Activated T-cell treated with anti-CD3 and anti-CD28 coated beads, Interleukin-2, amount 50 U/mL, for 1 hour (primary cell): ENCODE data around the gene PIP4K2B.

ENCODE experiments used
- DNase-seq: peaks from one replicate; pipeline ENCODE4 v3.0.0-alpha.2; 2020

PIP4K2B gene

DNA sequence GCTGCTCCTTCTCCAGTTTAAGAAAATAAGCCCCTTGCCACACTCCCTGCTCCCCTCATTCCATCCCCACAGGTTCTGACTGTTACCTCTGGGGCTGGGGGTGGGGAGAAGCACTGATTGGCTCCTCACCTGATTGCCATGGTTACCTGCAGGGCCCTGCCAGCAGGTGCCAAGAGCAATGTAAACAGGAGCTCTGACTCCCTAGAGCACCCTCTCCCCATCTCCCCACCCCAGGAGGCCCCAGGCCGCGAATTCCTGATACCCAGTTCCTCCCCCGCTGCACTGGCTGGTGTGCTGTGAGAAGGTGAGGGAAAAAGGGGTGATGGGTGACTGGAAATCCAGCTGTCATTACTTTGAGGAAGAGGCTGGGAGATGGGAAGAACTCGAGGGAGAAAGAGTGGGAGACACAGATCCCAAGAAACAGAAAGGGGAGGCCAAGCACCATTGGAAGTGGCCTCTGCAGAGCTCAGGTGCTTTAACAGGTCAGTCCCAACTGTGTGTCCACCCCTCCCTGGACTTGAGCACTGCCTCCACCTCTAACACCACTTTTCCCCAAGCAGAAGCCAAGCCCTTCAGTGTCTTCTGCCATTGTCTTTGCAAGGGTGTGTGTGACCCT, 55.7 kb downstream of the PIP4K2B start:
- DNase-seq, result no peak

DNA sequence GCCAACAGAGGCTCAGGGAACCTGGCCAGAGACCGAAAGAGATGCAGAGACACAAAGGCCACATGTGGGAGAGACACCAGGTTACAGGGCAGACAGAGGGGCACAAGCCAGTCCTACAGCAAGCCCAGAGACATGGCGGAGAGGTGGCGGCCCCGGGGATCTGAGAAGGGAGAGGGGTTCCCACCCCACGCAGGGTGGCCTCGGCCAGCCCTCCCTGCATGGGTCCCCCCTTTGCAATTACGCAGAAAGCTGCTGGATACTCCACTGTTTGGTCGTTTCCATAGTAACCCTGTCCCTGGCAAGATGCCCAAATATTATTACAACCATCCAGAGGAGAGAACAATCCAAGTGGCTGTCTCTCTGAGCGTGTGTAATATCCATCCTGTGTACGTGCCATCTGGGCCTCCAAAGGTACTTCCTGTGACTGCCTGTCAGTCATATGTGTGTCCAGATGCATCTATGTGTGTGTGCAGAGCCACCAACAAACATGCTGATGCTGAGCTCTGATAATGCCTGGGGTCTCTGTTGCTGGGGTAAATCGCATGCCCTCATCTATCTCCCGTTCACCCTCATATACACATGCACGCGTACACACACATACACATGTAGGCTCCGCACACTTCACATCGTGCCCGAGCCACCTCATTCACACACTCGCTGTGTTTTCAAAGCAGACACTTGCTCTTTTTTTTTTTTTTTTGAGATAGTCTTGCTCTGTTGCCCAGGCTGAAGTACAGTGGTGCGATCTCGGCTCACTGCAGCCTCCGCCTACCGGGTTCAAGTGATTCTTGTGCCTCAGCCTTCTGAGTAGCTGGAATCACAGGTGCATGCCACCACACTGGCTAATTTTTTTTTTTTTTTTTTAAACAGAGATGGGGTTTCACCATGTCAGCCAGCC, 56.7 kb downstream of the PIP4K2B start:
- DNase-seq, result no peak

DNA sequence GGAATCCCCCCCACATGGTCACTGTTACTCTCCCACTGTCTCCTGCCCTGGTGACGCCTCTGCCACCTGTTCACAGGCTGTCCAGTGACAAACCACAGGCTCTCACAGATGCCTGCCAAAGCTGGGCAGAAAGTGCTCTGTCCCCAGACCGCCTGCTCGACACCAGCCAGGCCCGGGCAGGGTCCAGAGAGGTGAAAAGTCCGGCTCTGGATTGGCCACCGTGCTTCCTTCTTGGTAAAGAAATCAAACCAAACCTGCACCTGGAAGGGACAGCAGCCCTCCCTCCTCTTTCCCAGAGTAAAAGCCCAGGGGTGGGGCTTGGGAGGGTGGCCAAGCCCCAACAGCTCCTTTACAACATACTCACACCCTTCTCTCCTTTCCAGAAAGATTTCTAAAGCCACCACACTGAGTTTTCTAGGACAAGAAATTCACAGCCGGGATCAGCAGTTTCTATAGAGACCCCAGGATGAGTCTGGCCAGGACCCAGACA, 57.4 kb downstream of the PIP4K2B start:
- no peak for DNase-seq

DNA sequence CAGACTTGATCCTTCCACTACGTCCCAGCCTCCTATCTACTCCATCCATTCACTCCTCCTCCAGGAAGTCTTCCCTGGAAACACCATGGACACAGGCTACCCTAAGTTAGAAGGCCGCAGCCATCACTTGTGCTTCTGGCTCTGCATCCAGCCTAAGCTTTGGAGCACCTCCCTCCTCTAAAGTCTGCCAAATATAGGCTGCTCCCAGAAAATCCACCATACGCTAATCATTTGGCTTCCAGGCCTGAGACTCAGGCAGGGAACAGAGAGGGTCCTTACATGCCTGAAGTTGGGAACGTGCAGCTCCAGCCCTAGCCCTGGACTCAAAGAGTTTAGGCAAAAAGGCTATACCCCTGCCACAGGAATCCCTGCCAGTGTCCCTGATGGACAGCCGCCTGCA, 57.9 kb downstream of the PIP4K2B start:
- no peak for DNase-seq

DNA sequence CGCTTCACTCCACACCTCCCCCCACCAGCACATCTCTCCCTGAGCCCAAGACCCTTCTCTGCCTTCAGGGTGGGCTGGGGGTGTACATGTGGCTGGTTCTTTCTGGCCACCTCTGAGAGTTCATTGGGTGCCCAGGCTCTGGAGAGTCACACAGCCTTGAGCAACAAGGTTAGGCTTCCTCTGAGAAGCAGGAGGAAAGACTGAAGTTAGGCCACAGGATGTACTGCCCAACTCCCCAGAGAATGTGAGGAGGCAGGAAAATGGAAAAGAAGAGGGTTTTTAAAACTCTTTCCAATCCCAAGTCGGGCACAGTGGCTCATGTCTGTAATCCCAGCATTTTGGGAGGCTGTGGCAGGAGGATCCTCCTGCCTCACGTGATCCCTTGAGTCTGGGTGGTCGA, 58.5 kb downstream of the PIP4K2B start:
- DNase-seq, result no peak

DNA sequence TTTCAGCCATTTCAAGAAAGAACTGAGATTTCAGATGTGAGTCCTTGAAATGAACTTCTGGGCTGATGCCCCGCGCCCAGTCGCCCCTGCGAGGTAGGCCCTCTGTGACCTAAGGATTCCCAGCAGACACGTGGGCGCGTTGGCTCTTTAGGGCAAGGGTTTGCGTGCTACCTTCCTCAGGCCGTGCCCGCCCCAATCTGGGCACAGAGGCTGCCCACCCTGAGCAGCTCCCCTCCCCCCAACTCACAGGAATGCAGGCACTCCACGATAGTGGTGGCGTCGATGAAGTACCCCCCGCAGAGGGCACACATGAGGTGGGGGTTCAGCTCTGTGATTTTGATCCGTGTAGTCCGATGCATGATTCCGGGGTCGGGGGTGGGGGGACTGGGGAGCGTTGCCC, 59.3 kb downstream of the PIP4K2B start:
- DNase-seq, result no peak

DNA sequence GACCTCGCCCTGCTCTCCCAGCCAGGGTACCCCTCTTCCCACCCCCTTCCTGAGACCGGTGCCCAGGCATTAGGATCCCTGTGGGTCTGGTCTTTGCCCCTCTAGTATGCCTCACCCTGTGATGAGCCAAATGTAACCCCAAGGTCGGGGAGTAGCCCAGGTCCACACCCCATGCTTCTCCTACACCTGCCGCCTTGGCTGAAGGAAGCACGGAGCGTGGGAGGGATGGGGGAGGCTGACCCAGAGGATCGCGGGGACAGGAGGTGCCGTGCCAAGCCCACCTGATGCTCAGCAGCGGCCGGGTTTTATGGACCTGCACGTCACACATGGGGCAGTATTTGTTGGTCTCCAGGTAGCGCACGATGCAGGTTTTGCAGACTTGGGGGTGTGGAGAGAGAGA, 60.1 kb downstream of the PIP4K2B start:
- DNase-seq, result no peak

DNA sequence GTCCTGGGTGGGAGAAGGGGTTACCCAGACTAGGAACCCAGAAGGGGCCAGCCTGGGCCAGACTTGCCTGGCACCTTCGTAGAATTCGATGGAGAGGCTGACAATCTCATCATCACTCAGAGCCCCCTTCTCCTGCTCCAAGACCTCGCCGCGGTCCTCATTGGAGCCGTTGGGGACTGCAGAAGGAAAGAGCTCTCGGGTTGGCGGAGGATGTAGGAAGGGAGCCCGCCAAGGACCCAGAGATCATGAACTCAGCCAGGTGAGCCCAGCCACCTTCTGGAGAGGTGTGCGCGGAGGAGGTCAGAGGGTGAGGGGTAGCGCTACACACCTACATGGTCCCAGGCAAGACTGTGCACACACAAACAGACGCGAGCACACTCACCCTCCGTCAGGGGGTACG, 60.7 kb downstream of the PIP4K2B start:
- no peak for DNase-seq

DNA sequence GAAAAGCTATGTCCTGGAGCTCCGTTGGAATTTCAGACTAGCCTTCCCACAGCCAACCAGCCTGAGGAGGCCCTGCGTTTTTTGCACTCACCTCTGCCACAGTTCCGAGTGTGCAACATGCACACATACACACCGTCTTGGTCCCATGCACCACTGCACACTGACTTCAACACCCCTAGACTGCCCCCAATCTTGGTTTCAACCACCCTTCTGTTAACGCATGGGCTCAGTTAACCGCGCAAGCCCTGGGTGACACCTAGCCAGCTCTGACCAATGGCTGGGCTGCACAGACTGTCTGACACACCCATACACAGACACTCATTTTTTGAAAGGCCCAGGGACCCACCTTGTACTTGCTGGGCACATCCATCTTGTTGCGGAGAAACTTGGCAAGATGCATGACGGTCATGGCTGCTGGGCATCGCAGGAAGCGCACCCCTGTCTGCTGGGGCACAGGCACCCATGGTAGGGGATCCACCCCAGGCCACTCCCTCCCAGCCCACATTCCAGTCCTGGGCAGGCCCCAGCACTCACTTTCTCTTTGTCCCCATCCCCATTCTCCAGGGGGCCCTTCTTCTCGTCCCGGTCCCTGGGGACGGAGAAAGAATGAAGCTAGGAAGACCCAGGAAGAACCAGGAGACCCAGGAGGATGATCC, 61.2 kb downstream of the PIP4K2B start:
- DNase-seq, result no peak

DNA sequence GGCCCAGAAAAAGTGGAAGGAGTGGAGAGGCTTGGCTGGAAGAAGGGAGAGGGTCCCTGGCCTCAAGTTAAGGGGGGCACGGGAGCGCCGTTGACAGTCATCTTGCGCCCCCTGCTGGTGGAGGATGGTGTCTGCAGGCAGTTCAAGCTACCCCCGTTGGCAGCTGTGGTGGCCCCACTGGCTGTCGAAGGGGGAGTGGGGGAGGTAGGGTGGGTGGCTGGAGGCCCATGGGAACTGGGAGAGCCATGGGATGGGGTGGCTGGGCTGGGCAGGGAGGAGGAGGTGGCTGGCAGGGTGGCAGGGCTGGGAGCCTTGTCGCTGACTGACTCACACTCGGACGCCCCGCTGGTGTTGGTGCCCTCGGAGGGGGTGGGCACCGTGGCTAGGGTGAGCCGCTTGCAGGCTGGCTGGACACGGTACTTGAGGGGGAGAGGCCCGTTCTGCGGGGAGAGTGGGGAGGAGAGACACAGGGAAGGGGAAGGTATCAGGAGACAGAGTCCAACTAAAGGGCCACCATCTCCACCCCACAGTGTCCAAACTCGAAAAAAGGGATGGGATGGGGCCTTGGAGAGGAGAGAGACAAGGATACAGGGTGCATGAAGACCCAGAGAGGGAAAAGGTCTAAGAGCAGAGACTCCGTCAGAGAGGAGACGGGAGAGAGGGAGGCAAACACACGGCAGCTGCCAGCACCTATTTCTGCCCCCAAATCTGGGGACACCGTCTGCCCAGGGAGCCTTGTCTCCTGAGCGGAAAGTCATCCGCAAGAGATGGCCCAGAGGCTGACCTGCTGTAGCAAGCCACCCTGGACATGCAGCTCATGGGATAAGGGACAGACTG, 64.0 kb downstream of the PIP4K2B start:
- DNase-seq, result peak; percentile 80

DNA sequence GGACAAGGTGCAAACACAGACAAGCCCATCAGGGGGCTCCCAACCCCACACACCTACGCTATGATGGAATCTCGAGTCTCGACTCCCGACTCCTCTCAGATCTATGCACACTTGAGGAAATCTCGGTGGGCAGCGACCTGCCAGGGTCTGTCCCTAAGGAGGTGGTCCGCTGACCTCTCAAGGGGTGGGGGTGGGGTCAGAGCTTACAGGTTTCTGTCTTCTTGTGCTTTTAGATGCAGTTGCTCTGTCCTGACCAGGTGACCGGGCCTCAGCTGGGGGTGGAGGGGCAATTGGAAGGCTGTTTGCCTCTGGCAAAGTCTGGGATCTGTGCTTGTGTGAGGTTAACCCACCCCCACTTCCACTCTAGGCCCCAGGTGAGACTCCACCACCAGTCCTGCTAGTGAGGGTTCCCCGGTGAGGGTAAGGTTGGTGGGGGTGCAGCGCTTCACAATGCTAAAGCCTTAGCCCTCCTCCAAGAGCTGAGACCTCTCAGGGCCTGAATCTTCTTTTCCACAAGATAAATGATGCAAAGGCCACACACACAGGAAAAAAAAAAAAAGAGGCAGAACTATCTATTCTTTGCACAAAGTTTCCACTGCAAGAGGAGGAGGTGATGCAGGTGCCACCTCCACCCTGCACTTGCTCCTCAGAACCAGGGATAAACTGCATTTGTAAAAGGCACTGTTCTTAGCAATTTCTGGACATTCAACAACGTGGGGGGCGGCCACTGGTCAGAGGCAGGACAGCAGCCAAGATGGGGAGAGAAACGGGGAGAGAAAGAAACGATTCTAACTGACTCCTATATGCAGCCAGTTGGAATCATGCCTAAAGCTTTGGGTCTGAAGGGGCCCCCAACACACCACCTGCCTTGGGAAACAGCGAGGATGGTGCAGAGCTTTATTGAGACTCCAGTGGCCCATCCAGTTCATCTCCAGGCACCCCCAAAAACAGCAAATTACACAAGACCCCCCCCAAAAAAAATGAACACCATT, 65.1 kb downstream of the PIP4K2B start:
- no peak for DNase-seq

DNA sequence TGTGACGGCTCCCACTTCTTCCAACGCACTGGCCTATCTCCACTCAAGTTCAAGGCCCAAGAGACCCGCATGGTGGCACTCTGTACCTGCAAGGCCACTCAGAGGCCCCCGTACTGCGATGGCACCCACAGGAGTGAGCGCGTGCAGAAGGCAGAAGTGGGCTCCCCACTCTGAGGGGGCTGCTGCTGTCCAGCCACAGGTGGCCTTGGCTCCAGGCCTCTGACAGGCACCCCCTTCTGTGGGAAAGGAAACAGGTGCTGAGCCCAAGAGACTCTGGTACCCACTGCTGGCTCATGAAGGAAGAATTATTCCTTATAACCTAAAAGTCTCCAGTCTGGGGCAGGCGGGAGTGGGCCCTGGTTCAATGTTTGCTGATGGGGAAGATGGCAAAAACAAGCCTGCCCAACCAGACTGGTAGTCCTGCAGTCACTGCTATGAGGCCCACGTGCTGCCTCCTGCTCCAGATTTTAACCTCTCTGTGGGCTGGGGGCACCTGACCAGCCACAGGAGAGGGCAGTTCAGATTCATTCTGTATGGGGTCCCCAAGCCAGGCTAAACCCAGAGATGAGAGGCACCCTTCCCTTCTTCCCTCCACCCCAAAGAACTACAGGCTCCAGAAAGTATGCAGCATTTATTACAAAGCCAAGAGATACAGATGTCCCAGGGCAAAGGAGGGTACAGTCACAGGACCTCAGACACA, 65.9 kb downstream of the PIP4K2B start:
- no peak for DNase-seq

DNA sequence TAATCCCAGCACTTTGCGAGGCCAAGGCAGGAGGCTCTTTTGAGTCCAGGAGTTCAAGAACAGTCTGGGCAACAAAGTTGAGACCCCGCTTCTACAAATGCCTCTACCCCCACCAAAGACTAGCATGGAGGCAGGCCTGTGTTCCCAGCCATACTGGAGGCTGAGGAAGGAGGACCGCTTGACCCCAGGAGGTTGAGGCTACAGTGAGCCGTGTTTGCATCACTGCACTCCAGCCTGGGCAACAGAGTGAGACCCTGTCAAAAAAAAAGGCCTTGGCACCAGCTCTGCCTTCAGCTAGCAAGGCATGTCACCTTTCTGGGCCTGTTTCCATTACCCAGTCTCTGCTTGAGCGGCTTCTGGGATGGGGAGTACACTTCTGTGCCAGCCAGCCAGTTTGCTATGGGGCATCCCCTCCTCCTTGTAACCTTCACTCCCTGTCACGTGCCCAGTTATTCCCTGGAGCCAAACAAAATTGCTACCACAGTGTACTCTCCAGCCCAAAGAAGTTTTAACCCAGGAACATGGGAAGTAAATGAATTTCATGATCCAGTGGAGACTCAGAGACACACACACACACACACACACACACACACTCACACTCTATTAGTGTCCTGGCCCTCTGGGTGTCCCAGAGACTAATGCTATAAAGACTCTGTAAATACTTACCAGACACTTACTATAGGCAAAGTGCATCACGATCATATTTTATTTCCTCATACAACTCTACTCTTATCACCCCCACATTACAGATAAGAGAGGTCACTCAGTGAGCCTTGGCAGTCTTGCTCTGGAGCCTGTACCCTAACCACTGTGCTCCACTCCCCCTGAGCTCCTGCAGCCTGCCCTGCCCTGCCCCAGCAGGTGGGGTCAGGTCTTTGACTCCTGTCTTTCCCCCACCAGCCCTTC, 66.7 kb downstream of the PIP4K2B start:
- no peak for DNase-seq

DNA sequence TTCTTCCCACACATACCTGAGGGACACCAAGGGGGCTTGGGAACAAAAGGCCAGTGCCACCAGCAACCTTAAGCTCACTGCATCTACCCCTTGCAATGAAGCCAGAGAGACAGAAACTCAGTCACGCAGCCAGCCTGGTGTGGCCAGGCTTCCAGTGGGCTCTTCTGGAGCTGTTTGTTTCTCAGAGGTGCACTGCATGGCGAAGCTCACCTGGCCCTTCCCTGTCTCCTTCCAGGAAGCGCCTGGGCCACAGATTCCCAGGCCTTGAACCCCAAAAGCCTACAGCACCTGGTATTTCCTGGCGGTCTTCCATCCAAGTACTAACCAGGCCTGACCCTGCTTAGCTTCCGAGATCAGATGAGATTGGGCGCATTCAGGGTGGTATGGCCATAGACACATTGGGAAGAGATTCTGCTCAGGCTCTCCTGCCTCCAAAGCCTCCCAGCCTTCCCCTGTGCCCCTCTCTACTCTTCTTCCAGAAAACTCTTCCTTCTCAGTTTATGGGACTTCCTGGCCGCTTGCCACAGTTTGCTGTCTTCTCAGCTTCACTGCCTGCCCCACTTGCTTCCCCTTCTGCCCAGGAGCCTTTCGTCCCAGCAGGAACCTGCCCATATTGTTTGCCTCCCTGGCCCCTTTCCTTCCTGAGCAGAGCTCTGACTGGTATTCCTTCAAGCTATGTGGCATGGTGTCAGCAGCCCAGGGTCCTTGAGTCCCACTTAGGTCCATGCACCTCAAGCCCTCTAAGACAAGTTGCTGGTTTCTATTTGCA, 67.6 kb downstream of the PIP4K2B start:
- DNase-seq, result no peak

DNA sequence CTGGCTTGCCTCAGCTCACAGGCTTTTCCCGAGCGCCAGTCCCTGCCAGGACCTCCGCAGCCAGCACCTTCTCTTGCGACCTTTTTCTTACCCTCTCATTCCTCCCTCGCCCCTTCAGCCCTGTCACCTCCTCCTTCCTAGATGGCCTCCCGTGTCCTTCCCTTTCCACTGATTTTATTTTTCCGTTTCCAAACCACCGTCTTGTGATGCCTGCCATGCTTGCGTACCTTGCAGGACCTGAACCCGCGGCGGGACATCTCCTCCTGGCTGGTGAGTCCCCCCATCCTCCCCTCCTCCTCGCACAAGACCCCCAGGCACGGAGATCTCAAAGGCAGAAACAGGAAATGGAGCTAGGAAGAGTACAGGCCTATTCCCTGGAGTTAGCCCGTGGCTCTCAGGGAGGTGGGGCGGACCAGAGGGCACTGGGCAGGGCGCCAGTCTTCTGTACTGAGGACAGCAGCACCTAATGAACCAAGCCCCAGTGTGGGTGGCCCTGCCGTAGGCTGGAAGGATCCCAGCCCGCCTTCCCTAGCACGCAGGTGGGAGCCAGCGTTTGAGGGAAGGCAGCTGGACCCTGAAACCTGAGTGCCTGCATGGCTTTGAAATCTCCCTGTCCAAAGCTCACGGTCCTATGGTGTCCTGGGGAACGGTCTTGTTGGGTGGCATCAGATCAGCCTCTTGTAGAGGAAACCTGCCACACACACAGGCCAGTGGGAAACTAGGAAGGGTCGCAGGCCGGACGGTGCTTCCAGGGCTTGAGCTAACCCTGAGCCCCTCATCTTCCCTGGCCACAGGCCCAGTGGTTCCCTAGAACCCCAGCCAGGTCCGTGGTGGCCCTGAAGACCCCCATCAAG, 68.6 kb downstream of the PIP4K2B start:
- no peak for DNase-seq

DNA sequence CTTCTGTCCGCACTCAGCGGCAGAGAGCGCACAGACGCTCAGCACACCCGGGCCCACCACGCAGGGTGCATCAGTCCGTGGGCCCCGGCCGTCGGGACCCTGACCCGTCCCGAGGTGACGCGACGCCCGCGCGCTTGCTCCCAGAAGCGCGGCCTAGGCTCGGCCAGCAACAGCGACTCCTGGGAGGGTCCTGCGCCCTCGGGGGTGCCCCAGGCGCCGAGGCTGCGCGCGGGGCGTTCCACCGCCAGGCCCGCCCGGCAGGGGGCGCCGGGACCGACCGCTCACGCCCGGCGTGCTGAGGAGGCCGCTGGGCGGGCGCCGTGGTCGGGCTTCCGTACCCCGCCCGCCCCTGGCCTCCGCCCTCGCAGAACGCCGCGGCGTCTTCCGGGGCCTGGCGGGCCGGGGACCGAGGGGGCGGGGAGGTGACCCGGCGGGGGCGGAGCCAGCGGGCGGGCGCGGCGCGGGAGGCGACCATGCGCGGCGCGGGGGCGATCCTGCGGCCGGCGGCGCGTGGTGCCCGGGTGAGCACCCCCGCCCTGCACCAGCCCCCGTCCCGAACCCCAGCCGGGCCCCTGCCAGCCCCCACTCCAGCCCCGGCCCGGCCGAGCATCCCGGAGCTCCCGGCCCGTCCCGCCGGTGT, 69.3 kb downstream of the PIP4K2B start, which contains the start of gene CISD3:
TSS of gene CISD3 (plus strand) at position 456 of the 640 bp plus-strand sequence. CDS start at position 474, 18 bp downstream.
- peak; percentile 87 for DNase-seq

DNA sequence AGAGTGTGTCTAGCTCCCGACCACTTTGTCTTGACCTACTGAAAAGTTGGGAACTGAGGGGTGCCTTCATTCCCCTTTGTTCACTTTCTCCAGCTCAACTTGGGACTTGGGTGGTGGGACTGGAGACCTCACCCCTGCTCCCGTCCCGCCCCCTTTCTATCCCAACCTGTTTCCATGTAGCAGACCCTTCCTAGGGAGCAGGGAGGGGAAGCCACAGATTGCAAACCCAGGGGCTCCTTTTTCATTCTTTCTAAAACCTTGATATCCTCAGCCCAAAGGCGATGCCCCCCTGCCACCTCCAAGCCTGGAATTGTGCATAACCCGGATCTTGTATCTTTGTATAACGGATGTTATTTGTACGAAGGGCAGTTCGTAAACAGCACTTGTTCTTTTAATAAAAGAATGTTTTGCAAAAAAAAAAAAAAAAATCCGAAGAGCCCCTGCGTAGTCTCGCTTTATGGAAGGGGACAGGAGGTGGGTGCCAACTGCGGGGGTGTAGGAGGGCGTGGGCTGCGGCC, 69.9 kb downstream of the PIP4K2B start:
- no peak for DNase-seq
